ENCODE measurements around the gene CNOT1. TPM values are rescaled to one million over a fixed set of nuclear protein-coding genes. Genes with fewer than 3 reads are reported as not detected.
A peak's percentile ranks its signal among the peaks of the same experiment; 100 is the strongest.

CNOT1 gene
- total RNA-seq, 2 donors from 2014 or later: 102 to 190 TPM

DNA sequence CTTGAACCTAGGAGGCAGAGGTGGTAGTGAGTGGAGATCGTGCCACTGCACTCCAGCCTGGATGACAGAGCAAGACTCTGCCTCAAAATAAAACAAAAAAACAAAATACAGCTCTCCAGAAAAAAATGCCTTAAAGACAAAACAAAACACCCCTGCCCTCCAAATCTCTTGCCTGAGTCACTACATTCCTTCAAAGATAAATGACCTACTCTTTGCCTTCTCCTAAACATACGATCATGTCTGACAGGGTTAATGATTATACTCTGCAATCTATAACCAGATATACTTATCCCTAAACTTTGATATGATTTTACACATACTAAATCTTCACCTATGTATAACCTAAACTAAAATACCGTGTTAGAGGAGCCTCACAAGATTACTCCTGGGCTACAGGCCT lies 115.8 kb downstream of the CNOT1 start:
- TF ChIP-seq, protein P1, sequence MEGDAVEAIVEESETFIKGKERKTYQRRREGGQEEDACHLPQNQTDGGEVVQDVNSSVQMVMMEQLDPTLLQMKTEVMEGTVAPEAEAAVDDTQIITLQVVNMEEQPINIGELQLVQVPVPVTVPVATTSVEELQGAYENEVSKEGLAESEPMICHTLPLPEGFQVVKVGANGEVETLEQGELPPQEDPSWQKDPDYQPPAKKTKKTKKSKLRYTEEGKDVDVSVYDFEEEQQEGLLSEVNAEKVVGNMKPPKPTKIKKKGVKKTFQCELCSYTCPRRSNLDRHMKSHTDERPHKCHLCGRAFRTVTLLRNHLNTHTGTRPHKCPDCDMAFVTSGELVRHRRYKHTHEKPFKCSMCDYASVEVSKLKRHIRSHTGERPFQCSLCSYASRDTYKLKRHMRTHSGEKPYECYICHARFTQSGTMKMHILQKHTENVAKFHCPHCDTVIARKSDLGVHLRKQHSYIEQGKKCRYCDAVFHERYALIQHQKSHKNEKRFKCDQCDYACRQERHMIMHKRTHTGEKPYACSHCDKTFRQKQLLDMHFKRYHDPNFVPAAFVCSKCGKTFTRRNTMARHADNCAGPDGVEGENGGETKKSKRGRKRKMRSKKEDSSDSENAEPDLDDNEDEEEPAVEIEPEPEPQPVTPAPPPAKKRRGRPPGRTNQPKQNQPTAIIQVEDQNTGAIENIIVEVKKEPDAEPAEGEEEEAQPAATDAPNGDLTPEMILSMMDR (IDR thresholded peaks at IDR 0.05): no peak
- no peak for TF ChIP-seq POLR2A (IDR thresholded peaks at IDR 0.05)
- TF ChIP-seq POLR2AphosphoS5 (IDR thresholded peaks at IDR 0.05): no peak
- Histone ChIP-seq H3K4me1 (replicated peaks) (peaks cover 10% of the 10 kb centered on the region), H3K9me3 (no peaks in the 10 kb centered on the region), H3K36me3 (no peaks in the 10 kb centered on the region), H3K27ac (no peak overlapping the region), H3K4me3 (no peak overlapping the region), H3K27me3 (replicated peaks; ENCODE audit: insufficient read depth) (no peaks in the 10 kb centered on the region)
- no peak for DNase-seq (ENCODE audit: low spot score)
- intact Hi-C loops (cut with DNase I): loop anchor here (10.0 kb wide), 1 partner anchor 241 kb away; no protein-coding TSS in a partner anchor
- 88% methylated on average over 3 of the region's 3 CpGs for WGBS

DNA sequence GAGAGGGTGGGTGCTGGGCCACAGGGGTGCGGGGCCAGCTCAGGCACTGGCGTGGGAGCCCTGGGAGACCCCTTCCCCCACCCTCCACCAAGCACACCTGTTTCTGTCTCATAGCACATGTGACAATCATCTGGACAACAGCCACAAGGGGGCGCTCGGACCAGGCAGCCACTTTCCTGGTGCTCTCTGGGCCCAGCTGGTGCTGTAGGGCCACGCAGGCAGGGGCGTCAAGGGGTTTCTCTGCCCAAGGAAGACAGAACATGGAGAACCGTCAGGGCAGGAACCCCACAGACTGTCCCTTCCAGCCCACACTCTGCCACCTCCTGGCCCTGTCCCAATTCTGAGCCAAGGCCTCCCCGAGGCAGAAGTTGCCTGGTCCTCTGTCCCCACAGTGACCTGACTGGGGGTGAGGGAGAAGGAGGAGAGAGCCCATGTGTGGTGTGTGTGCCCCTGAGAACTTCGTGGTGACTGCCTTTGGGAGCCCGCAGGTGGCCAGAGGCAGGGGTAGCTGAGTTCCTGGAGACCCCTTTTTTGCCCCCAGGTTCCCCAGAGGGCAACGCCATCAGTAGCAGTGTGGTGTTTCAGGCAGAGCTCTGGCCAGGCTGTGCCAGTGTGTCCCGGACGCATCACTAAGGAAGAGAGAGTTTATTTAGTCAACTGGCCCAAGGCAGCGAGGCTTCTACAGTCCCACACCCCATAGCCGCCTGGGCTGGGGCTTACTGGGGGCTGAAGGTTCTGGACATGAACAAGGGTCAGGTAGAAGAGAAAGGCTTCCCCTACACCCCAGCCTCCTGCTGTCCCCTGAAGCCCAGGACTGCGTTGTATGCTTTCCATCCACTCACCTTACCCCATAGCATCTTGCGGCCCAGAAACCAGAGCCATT lies 117.5 kb downstream of the CNOT1 start:
- WGBS: 58% methylated on average over 17 of the region's 17 CpGs
- Histone ChIP-seq H3K9me3 (no peaks in the 10 kb centered on the region), H3K27me3 (replicated peaks; ENCODE audit: insufficient read depth) (no peaks in the 10 kb centered on the region), H3K27ac (no peak overlapping the region), H3K36me3 (no peaks in the 10 kb centered on the region), H3K4me3 (no peak overlapping the region), H3K4me1 (replicated peaks) (peaks cover 10% of the 10 kb centered on the region)
- DNase-seq (ENCODE audit: low spot score): peak; percentile 63
- intact Hi-C loops (cut with DNase I): loop anchor here (10.0 kb wide), 1 partner anchor 243 kb away; no protein-coding TSS in a partner anchor
- no peak for TF ChIP-seq POLR2A (IDR thresholded peaks at IDR 0.05)
- TF ChIP-seq, protein P1 (IDR thresholded peaks at IDR 0.05): peak; percentile 33 to 76 (median 67)
- TF ChIP-seq POLR2AphosphoS5 (IDR thresholded peaks at IDR 0.05): peak; percentile 19

DNA sequence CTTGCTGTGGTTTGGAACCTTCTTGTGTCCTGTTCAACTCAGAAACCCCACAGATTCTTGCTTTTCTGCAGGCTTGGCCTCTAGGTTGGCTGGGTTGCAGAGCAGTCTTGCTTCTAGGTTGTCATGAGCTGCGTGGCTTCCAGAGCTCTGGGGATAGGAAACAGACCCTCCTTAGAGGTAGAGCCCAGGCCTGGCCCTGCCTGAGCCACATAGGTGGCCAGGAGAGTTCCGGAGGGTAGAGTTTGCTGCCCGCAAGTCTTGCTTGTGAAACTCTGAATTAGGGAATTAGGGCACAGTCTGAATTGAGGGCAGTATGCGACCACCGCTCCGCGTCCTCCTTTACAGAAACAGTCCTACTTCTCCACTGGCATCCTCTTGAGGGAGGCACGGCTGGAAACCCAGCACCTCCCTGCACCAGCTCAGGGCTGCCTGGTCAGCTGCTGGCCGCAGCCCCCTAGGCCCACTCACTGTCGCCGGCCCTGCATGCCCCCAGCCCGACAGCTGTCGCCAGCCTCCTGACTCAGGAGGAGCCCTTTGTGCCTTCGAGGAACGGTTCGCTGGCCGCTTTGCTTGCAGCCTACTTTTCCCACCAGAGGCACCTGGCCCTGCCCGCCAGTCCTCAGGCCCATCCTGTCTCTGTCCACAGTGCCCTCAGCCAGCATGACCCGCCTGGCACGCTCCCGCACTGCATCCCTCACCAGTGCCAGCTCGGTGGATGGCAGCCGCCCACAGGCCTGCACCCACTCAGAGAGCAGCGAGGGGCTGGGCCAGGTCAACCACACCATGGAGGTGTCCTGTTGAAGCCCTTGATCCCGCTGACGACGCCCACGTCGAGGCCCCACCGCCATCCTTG lies 118.6 kb downstream of the CNOT1 start:
- no peak for TF ChIP-seq POLR2A (IDR thresholded peaks at IDR 0.05)
- no peak for TF ChIP-seq POLR2AphosphoS5 (IDR thresholded peaks at IDR 0.05)
- TF ChIP-seq, protein P1 (IDR thresholded peaks at IDR 0.05): no peak
- no peaks in the 10 kb centered on the region for H3K36me3 ChIP-seq
- peaks cover 4% of the 10 kb centered on the region for H3K4me1 ChIP-seq (replicated peaks)
- no peaks in the 10 kb centered on the region for H3K27me3 ChIP-seq (replicated peaks; ENCODE audit: insufficient read depth)
- DNase-seq (ENCODE audit: low spot score): no peak
- 91% methylated on average over 29 of the region's 30 CpGs for WGBS
- H3K4me3 ChIP-seq: no peak overlapping the region
- intact Hi-C loops (cut with DNase I): loop anchor here (10.0 kb wide), 1 partner anchor 244 kb away; no protein-coding TSS in a partner anchor
- H3K9me3 ChIP-seq: no peaks in the 10 kb centered on the region
- H3K27ac ChIP-seq: no peak overlapping the region

DNA sequence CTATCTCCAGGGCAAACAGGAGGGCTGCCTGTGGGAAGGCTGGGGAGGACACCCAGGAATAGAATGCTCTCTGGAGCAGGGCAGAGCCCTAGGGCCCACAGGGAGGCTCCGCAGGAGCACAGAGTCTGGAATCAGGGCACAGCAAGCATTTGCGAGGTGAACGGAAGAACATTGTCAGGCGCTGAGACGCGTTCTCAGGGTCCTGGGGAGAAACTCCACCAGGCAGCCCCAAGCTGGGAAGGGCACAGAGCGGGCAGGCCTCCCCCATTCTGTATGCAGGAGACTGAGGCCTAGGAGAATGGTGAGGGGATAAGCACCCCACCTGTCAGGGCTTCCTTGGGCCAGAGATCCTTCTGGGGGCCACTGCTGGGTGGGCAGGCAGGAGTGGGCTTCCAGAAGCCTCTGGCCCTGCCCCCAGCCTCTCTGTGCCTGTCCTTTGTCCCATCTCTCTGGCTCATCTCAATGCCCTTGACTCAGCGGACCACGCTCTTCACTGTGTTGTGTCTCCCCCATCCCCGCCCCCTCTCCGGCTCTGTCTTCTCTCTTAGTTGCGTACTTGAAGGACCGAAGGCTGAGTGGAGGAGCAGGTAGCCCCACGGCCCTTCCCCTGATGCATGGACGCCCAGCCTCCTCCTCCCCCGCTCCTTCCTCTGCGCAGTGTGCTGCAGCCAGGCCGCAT lies 119.4 kb downstream of the CNOT1 start:
- no peak for DNase-seq (ENCODE audit: low spot score)
- H3K4me1 ChIP-seq (replicated peaks): peaks cover 4% of the 10 kb centered on the region
- WGBS: 86% methylated on average over 18 of the region's 18 CpGs
- H3K4me3 ChIP-seq: peak overlapping the region in 1 of 2 donors; percentile 2
- peak overlapping the region; percentile 57 to 68 for H3K27ac ChIP-seq
- intact Hi-C loops (cut with DNase I): loop anchor here (10.0 kb wide), 1 partner anchor 245 kb away; no protein-coding TSS in a partner anchor
- H3K27me3 ChIP-seq (replicated peaks; ENCODE audit: insufficient read depth): no peaks in the 10 kb centered on the region
- no peaks in the 10 kb centered on the region for H3K36me3 ChIP-seq
- TF ChIP-seq, protein P1 (IDR thresholded peaks at IDR 0.05): no peak
- no peak for TF ChIP-seq POLR2A (IDR thresholded peaks at IDR 0.05)
- no peak for TF ChIP-seq POLR2AphosphoS5 (IDR thresholded peaks at IDR 0.05)
- no peaks in the 10 kb centered on the region for H3K9me3 ChIP-seq

Data from prostate gland (tissue), 2 donors.